GM12801 (cell line): ENCODE measurements around the gene DUSP16.

Experiments used
- TF ChIP-seq, protein P1 (sequence below): IDR thresholded peaks from one replicate; pipeline ENCODE4 v1.5.1; 2011; ENCODE audit warnings: control low read depth; ENCODE audit not compliant: insufficient read length; ENCODE audit errors: extremely low read depth

The DUSP16 gene

DNA sequence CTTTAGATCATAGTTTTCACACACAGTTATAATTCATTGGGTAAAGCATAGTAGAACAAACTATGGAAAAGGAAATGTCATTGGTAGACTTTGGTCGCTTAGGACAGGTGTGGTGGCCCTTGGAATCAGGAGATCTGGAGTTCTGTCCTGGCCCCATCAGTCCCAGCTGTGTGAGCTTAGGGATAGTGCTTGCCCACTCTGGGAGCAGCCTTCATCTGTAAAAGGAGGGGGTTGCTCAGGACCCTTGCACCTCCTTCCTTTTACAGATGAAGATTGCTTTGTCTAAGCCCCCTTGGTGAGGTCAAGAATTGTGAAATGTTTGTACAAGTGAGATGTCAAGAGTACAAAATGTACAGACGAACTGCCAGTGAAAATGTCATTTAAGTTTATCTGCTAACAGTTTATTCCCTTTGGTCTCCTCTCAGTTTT is 112.6 kb downstream of the DUSP16 start:
- TF ChIP-seq, protein P1, sequence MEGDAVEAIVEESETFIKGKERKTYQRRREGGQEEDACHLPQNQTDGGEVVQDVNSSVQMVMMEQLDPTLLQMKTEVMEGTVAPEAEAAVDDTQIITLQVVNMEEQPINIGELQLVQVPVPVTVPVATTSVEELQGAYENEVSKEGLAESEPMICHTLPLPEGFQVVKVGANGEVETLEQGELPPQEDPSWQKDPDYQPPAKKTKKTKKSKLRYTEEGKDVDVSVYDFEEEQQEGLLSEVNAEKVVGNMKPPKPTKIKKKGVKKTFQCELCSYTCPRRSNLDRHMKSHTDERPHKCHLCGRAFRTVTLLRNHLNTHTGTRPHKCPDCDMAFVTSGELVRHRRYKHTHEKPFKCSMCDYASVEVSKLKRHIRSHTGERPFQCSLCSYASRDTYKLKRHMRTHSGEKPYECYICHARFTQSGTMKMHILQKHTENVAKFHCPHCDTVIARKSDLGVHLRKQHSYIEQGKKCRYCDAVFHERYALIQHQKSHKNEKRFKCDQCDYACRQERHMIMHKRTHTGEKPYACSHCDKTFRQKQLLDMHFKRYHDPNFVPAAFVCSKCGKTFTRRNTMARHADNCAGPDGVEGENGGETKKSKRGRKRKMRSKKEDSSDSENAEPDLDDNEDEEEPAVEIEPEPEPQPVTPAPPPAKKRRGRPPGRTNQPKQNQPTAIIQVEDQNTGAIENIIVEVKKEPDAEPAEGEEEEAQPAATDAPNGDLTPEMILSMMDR = no peak

GRCh38 chr12:12449533-12450025 is 113.1 kb downstream of the DUSP16 start:
- TF ChIP-seq, protein P1 = no peak

GRCh38 chr12:12447837-12448236 is 114.8 kb downstream of the DUSP16 start:
- TF ChIP-seq, protein P1 = no peak

DNA sequence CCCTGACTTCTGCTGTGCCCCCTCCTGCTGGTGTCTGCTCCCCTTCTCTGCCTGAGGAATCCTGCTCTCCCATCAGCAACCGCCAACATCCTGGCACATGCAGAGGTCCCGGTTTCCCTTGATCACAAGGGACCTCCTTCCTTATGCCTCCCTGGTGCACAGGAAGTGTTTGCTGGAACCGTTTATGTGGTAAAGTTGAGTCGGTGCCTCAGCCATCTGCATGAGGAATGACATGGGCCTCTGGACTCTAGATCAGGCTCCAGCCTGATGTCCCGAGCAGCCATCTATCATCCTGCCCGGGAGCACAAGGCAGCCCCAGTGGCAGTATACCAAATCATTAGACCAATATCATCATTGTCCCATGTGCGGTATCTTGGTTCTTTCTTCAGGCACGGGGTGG is 115.4 kb downstream of the DUSP16 start:
- TF ChIP-seq, protein P1 = no peak

DNA sequence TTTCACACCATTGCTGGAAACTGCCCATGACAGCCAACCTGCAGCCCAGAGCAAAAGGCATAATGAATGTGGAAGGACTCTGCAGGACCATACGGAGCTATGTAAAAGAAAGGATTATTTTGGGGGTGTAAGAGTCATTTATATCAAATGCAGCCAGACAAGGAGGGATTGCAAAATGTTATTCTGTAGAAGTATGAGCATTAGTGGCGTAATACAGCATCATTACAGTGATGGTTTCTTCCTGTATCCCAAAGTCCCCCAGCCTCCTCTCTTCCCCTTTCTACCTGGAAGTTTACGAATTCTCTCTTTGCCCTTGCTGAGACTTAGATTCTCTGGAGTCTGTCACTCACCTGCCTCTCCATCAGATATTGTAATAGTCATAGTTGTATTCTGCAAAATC is 115.9 kb downstream of the DUSP16 start:
- TF ChIP-seq, protein P1 = no peak

DNA sequence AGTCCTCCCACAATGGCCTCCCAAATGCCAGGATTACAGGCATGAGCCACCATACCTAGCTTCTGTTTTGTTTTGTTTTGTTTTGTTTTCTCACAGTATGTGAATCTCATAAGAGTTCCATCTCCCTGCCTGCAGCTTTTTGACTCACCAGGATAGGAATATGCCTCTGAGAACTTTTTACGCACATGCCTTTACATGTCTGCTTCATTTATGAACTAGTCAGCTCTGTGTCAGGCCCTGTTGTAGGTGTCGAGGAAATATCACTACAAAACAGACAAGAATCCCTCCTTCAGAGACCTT is 116.8 kb downstream of the DUSP16 start:
- TF ChIP-seq, protein P1 = no peak

GRCh38 chr12:12445165-12445881 is 117.3 kb downstream of the DUSP16 start:
- TF ChIP-seq, protein P1 = no peak
